GM21619 (cell line): Measurements from ENCODE around the gene CARD10.

Experiments used
- ATAC-seq: cut with Tn5 transposase; IDR thresholded peaks from one replicate; pipeline ENCODE4 v1.9.1; 2021; ENCODE audit not compliant: unreplicated experiment

CARD10 gene

GRCh38 chr22:37443086-37443485 lies 76.1 kb downstream of the CARD10 start:
- ATAC-seq = no peak

- no peak for ATAC-seq
Measured at GRCh38 chr22:37442537-37442936, 76.7 kb downstream of the CARD10 start.

GRCh38 chr22:37442135-37442534 lies 77.1 kb downstream of the CARD10 start:
- ATAC-seq = no peak

- ATAC-seq = no peak
Measured at GRCh38 chr22:37440875-37441274, 78.3 kb downstream of the CARD10 start.
